ENCODE results near the gene RPL27. TPM values are rescaled to one million over a fixed set of nuclear protein-coding genes. Genes with fewer than 3 reads are reported as not detected.

Gene RPL27
- total and polyA plus RNA-seq, 4 donors = 723 to 6,939 (median 1,883) TPM

DNA sequence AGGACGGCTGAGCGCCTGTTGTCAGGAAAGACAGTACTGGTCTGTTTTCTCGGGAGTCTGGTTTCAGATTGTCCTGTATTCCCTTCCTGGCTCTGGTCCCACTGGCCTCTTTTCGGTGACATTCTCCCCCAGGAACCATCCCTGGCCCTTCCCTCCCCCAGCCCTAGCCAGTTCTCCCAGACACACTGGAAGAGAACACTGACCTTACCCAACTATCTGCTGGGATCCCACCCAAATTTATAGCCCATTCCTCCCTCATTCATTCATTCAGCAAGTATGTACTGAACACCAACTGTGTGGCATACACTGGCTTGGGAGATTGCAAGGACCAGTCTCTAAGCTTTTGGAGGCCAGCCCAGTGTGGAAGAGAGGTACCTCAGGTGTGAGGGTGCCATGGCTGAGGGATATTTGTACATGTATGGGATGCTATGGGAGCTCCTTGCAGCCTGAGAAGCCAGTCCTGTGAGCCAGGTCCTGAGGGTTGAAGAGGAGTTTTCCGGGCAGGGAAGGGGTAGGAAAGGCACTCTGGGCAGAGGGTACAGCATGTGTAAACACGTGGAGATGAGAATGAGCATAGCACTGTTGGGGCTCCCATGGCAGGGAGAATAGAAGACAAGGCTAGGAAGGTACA, 32.0 kb downstream of the RPL27 start:
- 66 to 73% methylated on average over 6 of the region's 6 CpGs for WGBS, 2 donors
- no peak for ATAC-seq (ENCODE audit: low FRiP score)
- DNase-seq = no peak
- Histone ChIP-seq H3K27me3 (ENCODE audit: control insufficient read depth in 1 of 2, insufficient read depth in 2 of 2, low read length in 1 of 2) (no peaks in the 10 kb centered on the region), H3K27ac (ENCODE audit: low read depth in 1 of 2, low read length in 2 of 2) (no peak overlapping the region), H3K4me1 (ENCODE audit: control insufficient read depth in 1 of 2, insufficient read depth in 2 of 2, low read length in 2 of 2) (no peaks in the 10 kb centered on the region), H3K9me3 (ENCODE audit: control insufficient read depth, low read length) (no peaks in the 10 kb centered on the region), H3K36me3 (ENCODE audit: control insufficient read depth in 1 of 2, insufficient read depth in 2 of 2, low read length in 1 of 2) (no peaks in the 10 kb centered on the region), H3K4me3 (ENCODE audit: low read length in 2 of 2) (no peak overlapping the region)
- intact Hi-C loops (cut with DNase I) = no loop called here

DNA sequence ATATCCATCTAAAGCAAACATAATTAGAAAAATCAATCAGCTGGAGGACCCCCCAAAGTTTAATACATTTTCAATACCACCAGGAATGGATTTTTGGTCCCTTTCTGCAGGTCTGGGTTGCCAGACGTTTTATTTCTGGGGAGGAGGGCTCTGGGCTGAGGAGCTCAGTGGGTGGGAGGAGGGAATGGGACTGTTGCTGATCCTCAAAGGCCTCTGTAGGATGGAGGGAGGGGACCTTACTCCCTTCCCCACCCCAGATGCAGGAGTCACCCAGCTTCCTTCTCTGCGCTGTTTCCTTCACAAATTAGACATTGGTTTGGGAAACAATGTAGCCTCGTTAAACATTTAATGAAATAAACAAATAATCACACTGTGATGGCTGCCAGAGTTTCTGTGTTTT, 33.4 kb downstream of the RPL27 start:
- ATAC-seq (ENCODE audit: low FRiP score) = no peak
- Histone ChIP-seq H3K27me3 (ENCODE audit: control insufficient read depth in 1 of 2, insufficient read depth in 2 of 2, low read length in 1 of 2) (no peaks in the 10 kb centered on the region), H3K9me3 (ENCODE audit: control insufficient read depth, low read length) (no peaks in the 10 kb centered on the region), H3K4me3 (ENCODE audit: low read length in 2 of 2) (no peak overlapping the region), H3K27ac (ENCODE audit: low read depth in 1 of 2, low read length in 2 of 2) (no peak overlapping the region), H3K36me3 (ENCODE audit: control insufficient read depth in 1 of 2, insufficient read depth in 2 of 2, low read length in 1 of 2) (no peaks in the 10 kb centered on the region), H3K4me1 (ENCODE audit: control insufficient read depth in 1 of 2, insufficient read depth in 2 of 2, low read length in 2 of 2) (no peaks in the 10 kb centered on the region)
- WGBS, 2 donors = 86 to 90% methylated on average over 3 of the region's 3 CpGs
- DNase-seq = no peak
- intact Hi-C loops (cut with DNase I) = no loop called here

DNA sequence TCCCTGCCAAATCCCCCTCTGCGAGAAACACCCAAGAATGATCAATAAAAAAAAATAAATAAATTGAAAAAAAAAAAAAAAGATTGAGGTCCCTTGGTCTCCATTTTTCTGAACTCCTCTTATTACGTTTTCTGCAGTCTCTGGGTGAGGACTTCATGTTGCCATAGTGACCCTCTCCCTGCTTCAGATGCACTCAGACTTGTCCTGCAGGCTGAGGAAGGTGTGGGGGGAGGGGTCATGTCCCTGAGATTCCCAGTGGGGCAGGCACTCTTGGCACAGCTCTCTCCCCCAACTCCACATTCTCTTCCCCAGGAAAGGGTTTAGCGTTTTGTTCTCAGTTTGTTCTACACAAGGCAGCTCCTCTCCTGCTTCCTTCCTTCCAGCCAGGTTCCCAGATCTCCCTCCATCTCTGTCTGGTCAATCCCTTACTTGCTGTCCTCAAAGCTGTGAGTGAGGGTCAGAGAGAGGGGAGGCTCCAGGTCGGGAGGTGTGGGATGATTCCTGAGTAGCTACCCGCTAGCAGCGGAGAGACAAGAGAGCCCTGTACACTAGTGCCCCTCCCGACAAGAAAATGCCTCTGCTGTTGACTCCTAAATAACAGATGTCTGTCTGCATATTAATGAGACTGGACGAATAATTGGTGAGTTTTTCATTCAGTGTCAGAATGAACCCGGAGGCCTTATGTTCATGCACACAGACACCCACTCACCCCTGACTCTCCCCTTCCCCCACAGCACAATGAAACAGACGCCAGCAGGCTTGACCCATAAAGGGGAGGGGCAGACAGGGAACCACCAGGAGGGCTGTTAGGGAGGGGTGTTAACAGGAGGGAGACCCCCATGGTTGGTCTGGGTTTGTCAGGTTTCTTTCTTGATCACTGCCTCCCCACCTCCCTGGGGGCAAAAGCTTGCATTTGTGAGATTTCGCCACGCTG, 36.0 kb downstream of the RPL27 start:
- WGBS, 2 donors = 46 to 54% methylated on average over 12 of the region's 12 CpGs
- no peak overlapping the region for H3K4me3 ChIP-seq (ENCODE audit: low read length in 2 of 2)

DNA sequence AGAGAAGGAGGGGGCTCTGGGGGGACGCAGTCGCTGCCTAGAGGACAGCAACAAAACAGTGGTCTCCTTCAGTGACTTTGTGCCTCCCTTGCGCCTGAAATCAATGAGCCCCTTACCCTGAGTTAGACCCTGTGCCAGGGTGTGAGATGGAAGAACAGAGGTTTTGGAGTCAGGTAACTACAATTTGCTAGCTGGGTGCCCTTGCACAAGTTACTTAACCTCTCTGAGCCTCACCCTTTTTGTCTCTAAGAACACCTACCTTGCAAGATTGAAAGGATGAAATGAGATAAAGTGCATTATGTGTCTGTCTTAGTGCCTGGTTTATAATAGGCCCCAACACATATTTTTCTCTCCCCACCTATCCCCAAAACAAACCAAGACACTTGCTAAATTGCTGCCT, 36.7 kb downstream of the RPL27 start:
- no peaks in the 10 kb centered on the region for H3K9me3 ChIP-seq (ENCODE audit: control insufficient read depth, low read length)
- H3K4me1 ChIP-seq (ENCODE audit: control insufficient read depth in 1 of 2, insufficient read depth in 2 of 2, low read length in 2 of 2) = no peaks in the 10 kb centered on the region
- no peak overlapping the region for H3K27ac ChIP-seq (ENCODE audit: low read depth in 1 of 2, low read length in 2 of 2)
- H3K27me3 ChIP-seq (ENCODE audit: control insufficient read depth in 1 of 2, insufficient read depth in 2 of 2, low read length in 1 of 2) = no peaks in the 10 kb centered on the region
- no peak for ATAC-seq (ENCODE audit: low FRiP score)
- no peak overlapping the region for H3K4me3 ChIP-seq (ENCODE audit: low read length in 2 of 2)
- 67 to 76% methylated on average over 3 of the region's 3 CpGs for WGBS, 2 donors
- DNase-seq = no peak
- intact Hi-C loops (cut with DNase I) = no loop called here
- H3K36me3 ChIP-seq (ENCODE audit: control insufficient read depth in 1 of 2, insufficient read depth in 2 of 2, low read length in 1 of 2) = no peaks in the 10 kb centered on the region

More for the DNA sequence above, 36.0 kb downstream of the RPL27 start:
- Histone ChIP-seq H3K27ac (ENCODE audit: low read depth in 1 of 2, low read length in 2 of 2) (no peak overlapping the region), H3K4me1 (ENCODE audit: control insufficient read depth in 1 of 2, insufficient read depth in 2 of 2, low read length in 2 of 2) (no peaks in the 10 kb centered on the region), H3K27me3 (ENCODE audit: control insufficient read depth in 1 of 2, insufficient read depth in 2 of 2, low read length in 1 of 2) (no peaks in the 10 kb centered on the region), H3K9me3 (ENCODE audit: control insufficient read depth, low read length) (no peaks in the 10 kb centered on the region), H3K36me3 (ENCODE audit: control insufficient read depth in 1 of 2, insufficient read depth in 2 of 2, low read length in 1 of 2) (no peaks in the 10 kb centered on the region)
- intact Hi-C loops (cut with DNase I) = no loop called here
- DNase-seq = no peak
- ATAC-seq (ENCODE audit: low FRiP score) = no peak

DNA sequence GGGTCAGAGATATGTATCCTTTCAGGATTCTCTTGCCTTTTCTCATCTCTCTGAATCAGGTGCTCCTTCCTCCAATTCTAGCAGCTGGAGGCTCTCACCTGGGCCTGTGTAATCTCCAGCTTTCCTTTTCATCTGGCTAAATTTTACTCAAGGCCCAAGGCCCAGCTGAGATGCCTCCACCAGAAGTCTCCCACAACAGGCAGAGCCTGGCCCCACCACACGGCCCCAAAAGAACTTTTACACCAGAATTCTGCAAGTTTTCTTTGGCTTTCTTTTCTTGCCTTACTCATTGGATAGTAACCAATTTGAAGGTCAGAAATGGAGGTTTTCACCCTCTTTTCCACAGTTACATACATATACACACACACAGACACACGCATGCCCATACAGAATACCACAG, 41.4 kb downstream of the RPL27 start:
- Histone ChIP-seq H3K27me3 (ENCODE audit: control insufficient read depth in 1 of 2, insufficient read depth in 2 of 2, low read length in 1 of 2) (no peaks in the 10 kb centered on the region), H3K4me1 (ENCODE audit: control insufficient read depth in 1 of 2, insufficient read depth in 2 of 2, low read length in 2 of 2) (no peaks in the 10 kb centered on the region), H3K36me3 (ENCODE audit: control insufficient read depth in 1 of 2, insufficient read depth in 2 of 2, low read length in 1 of 2) (no peaks in the 10 kb centered on the region), H3K9me3 (ENCODE audit: control insufficient read depth, low read length) (no peaks in the 10 kb centered on the region), H3K27ac (ENCODE audit: low read depth in 1 of 2, low read length in 2 of 2) (no peak overlapping the region), H3K4me3 (ENCODE audit: low read length in 2 of 2) (no peak overlapping the region)
- intact Hi-C loops (cut with DNase I) = no loop called here
- 64 to 67% methylated on average over 2 of the region's 2 CpGs for WGBS, 2 donors
- DNase-seq (no peak), ATAC-seq (ENCODE audit: low FRiP score) (no peak)

DNA sequence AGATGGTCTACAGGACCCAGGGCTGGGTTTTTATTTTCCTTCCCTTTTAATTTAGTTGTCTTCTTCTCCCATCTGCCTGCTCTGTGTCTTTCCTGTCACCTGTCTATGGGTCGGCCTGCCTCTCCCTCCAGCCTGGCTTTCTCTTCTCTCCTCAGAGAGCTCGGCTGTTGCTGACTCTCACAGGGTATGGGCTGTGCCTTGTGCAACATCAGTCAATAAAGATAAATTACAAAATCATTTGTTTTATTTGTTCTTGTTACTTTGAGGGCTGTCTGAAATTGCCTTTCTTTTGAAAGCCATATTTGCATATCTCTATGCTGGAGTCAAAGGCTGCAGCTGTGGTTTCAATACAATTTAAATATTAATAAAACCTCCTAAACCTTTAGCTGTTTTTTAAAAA, 42.4 kb downstream of the RPL27 start:
- no peak for ATAC-seq (ENCODE audit: low FRiP score)
- 80 to 94% methylated on average over 2 of the region's 2 CpGs for WGBS, 2 donors
- no peak overlapping the region for H3K4me3 ChIP-seq (ENCODE audit: low read length in 2 of 2)
- no peaks in the 10 kb centered on the region for H3K9me3 ChIP-seq (ENCODE audit: control insufficient read depth, low read length)
- no peaks in the 10 kb centered on the region for H3K4me1 ChIP-seq (ENCODE audit: control insufficient read depth in 1 of 2, insufficient read depth in 2 of 2, low read length in 2 of 2)
- no peak overlapping the region for H3K27ac ChIP-seq (ENCODE audit: low read depth in 1 of 2, low read length in 2 of 2)
- DNase-seq = no peak
- H3K36me3 ChIP-seq (ENCODE audit: control insufficient read depth in 1 of 2, insufficient read depth in 2 of 2, low read length in 1 of 2) = no peaks in the 10 kb centered on the region
- intact Hi-C loops (cut with DNase I) = no loop called here
- H3K27me3 ChIP-seq (ENCODE audit: control insufficient read depth in 1 of 2, insufficient read depth in 2 of 2, low read length in 1 of 2) = no peaks in the 10 kb centered on the region

DNA sequence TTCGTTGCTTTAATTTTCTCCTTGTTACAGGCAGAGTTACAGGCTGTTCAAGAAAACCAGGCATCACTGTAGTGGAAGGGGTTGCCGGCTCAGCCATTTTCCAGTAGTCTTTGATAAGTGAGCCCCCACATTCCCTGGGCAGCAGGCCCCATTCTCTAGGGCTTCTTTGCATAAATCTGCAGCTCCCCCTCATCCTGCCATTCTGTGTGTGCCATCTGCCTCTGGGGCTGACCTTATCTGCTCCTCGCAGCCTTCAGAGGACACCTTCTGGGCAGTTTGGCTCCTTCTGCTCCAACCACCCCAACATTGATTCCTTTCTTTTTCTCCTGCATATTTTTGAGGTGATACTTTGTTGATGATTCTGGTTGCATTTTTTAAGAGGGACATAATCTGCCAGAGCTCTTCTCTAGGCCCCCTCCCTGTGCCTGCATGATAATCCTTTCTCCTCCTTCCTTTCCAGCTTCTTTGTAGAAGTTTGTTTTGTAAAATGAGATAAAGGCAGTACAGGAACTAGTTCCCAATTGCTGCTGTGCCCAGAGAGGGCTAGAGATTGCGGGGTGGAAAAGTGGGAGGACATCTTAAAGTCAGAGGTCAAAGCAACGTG, 43.9 kb downstream of the RPL27 start:
- DNase-seq (no peak), ATAC-seq (ENCODE audit: low FRiP score) (no peak)
- WGBS, 2 donors = 75 to 79% methylated on average over 5 of the region's 5 CpGs
- H3K36me3 ChIP-seq (ENCODE audit: control insufficient read depth in 1 of 2, insufficient read depth in 2 of 2, low read length in 1 of 2) = no peaks in the 10 kb centered on the region
- H3K27me3 ChIP-seq (ENCODE audit: control insufficient read depth in 1 of 2, insufficient read depth in 2 of 2, low read length in 1 of 2) = no peaks in the 10 kb centered on the region
- H3K4me1 ChIP-seq (ENCODE audit: control insufficient read depth in 1 of 2, insufficient read depth in 2 of 2, low read length in 2 of 2) = no peaks in the 10 kb centered on the region
- H3K9me3 ChIP-seq (ENCODE audit: control insufficient read depth, low read length) = no peaks in the 10 kb centered on the region
- H3K4me3 ChIP-seq (ENCODE audit: low read length in 2 of 2) = no peak overlapping the region
- intact Hi-C loops (cut with DNase I) = no loop called here
- H3K27ac ChIP-seq (ENCODE audit: low read depth in 1 of 2, low read length in 2 of 2) = no peak overlapping the region

DNA sequence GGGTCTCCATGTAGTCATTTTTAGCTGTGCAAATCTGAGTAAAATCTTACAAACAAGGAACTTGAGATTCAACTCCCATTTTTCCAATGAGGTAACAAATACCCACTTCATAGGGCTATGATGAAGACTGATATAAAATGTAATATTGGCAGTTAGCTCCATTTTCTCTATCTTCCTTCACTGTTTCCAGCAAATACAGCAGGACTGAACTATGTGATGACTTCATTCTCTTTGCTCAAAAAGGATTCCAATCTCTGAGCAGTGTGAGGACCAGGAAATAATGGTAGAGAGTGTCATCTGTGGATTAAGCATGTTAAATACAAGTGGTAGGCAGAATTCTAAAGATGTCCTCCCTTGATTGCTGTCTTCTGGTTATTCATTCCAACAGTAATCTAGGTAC, 45.1 kb downstream of the RPL27 start:
- intact Hi-C loops (cut with DNase I) = no loop called here
- Histone ChIP-seq H3K27me3 (ENCODE audit: control insufficient read depth in 1 of 2, insufficient read depth in 2 of 2, low read length in 1 of 2) (no peaks in the 10 kb centered on the region), H3K4me3 (ENCODE audit: low read length in 2 of 2) (no peak overlapping the region), H3K4me1 (ENCODE audit: control insufficient read depth in 1 of 2, insufficient read depth in 2 of 2, low read length in 2 of 2) (no peaks in the 10 kb centered on the region), H3K27ac (ENCODE audit: low read depth in 1 of 2, low read length in 2 of 2) (no peak overlapping the region), H3K36me3 (ENCODE audit: control insufficient read depth in 1 of 2, insufficient read depth in 2 of 2, low read length in 1 of 2) (no peaks in the 10 kb centered on the region), H3K9me3 (ENCODE audit: control insufficient read depth, low read length) (no peaks in the 10 kb centered on the region)
- ATAC-seq (ENCODE audit: low FRiP score) = no peak
- DNase-seq = no peak

Measured in aorta (tissue), 5 donors.